T-helper 17 cell (primary cell): ENCODE measurements around the gene PAPPA2. TPM values are rescaled to one million over a fixed set of nuclear protein-coding genes. Genes with fewer than 3 reads are reported as not detected.
"Not testable (repeated sequence)": the region's sequence is repeated elsewhere in the genome, so short reads cannot be mapped to it uniquely, and the experiment has no call there.

Source experiments
- ATAC-seq: fragments of 150-1000 bp; cut with Tn5 transposase; 2 replicates; pipeline ENCODE4 v1.10.0; 2021; ENCODE audit warnings: mild to moderate bottlenecking, moderate library complexity
- DNase-seq, 3 donors: peaks; one replicate each; pipeline versions ENCODE4 v3.0.0 to v3.0.0-alpha.2; 2020 to 2021
- H3K9me3 ChIP-seq: one replicate; pipeline ENCODE4 v1.7.0; 2013; ENCODE audit warnings: low read length, mild to moderate bottlenecking; ENCODE audit not compliant: control insufficient read depth, poor library complexity, severe bottlenecking
- H3K27ac Mint-ChIP-seq: one replicate; pipeline ENCODE4 v1.8.0; 2022; ENCODE audit warnings: mild to moderate bottlenecking, moderate library complexity, mixed read lengths
- H3K27me3 Mint-ChIP-seq: one replicate; pipeline ENCODE4 v1.8.0; 2022; ENCODE audit warnings: mixed read lengths
- H3K36me3 Mint-ChIP-seq: one replicate; pipeline ENCODE4 v1.8.0; 2022; ENCODE audit warnings: low read depth, mixed read lengths
- H3K4me1 Mint-ChIP-seq: one replicate; pipeline ENCODE4 v1.8.0; 2022; ENCODE audit warnings: mild to moderate bottlenecking, mixed read lengths
- H3K4me3 Mint-ChIP-seq: one replicate; pipeline ENCODE4 v1.8.0; 2022; ENCODE audit warnings: mild to moderate bottlenecking, moderate library complexity, mixed read lengths
- total RNA-seq, 4 donors: library from RNA in 2 of 4; stranded (reverse) in 2 of 4; gene quantifications; one replicate each; pipeline ENCODE4 v1.2.3 and lab custom pipeline; 2022 to 2026

Gene PAPPA2
- total RNA-seq, 2 donors from 2014 or later = 0.17 to 0.73 TPM

DNA sequence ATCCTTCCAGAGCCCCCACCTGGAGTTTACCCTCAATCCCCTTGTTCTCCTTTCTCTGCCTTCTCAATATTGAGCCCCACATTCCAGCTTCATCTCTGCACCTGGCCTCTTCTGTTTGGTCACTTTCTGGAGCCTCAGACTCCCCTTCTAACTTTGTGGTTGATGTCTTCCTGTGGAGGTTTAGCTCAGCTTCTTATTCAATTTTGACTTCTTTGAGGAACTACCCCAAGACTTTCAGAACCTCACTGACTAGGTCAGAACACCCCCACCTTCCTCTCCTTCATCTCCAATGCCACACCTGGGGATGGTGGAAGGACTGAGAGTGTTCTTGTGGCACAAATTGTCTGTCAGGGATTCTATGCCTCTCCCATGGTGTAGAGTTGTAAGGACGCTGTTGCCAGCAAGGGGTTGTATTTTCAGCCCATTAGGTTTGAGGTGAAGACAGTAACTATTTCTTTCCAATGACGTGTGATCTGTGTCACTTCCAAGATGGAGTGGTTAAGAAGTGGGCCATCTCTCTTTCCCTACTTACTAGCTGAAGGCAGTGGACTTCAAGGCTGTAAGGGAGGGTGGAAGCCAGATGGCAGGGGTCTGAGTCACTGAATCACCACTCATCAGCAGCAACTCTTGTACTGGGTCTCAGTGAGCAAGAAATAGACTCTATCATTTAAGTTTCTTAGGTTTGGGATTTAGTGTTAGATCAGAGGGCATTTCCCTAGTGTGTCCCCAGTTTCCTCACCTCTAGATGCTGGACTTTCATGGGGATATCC, 80.6 kb downstream of the PAPPA2 start:
- H3K9me3 ChIP-seq = peaks cover 3% of the 10 kb centered on the region
- Mint-ChIP-seq H3K27ac (no peak overlapping the region), H3K27me3 (no peaks in the 10 kb centered on the region), H3K4me1 (no peaks in the 10 kb centered on the region), H3K4me3 (no peak overlapping the region), H3K36me3 (no peaks in the 10 kb centered on the region)
- no peak for DNase-seq
- no peak for ATAC-seq

- Mint-ChIP-seq H3K4me3 (no peak overlapping the region), H3K4me1 (no peaks in the 10 kb centered on the region), H3K36me3 (no peaks in the 10 kb centered on the region), H3K27me3 (no peaks in the 10 kb centered on the region), H3K27ac (no peak overlapping the region)
- peaks cover 3% of the 10 kb centered on the region for H3K9me3 ChIP-seq
- DNase-seq (no peak), ATAC-seq (no peak)
These were observed 82.2 kb downstream of the PAPPA2 start for GRCh38 chr1:176545034-176545639.

DNA sequence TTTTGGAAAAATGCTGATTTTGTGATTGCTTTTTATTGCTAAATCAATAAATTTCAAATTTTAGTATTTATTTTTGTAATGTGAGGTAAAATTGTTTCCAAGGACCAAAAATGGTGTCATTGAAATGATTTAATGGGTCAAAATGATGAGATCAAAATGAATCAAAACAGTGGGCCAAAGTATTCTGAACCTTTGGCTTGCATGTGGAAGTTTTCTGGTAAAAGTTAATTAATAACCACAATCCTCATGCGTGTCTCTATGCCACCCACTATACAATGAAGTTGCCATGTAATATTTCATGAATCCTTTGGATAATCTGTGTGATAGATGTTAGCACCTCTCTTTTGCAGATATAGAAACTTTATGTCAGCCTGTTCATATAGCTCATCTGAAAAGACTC, 83.8 kb downstream of the PAPPA2 start:
- Mint-ChIP-seq H3K36me3 (no peaks in the 10 kb centered on the region), H3K27ac (no peak overlapping the region), H3K4me3 (no peak overlapping the region), H3K4me1 (no peaks in the 10 kb centered on the region), H3K27me3 (peaks cover 7% of the 10 kb centered on the region)
- peaks cover 3% of the 10 kb centered on the region for H3K9me3 ChIP-seq
- ATAC-seq = no peak
- DNase-seq = no peak

DNA sequence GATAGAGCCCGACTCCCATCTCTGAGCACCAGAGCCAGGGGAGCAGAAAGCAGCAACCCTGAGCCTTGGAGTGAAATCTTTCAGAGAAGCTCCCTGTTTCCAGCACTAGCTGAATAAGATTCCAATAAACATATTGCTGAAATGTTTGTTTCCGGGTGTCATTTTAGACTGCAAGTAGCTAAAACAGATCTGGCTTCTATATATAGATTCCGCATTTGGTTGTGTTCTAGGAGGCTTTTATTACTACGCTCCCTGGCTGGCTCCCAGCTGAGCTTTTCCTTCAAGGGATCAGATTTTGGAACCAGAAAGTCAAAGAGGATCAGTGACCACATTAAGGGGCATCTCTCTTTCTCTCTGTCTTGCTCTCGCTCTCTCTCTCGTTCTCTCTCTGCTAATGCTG, 88.2 kb downstream of the PAPPA2 start:
- Mint-ChIP-seq H3K4me3 (no peak overlapping the region), H3K36me3 (no peaks in the 10 kb centered on the region), H3K27ac (no peak overlapping the region), H3K4me1 (no peaks in the 10 kb centered on the region), H3K27me3 (peaks cover 29% of the 10 kb centered on the region)
- H3K9me3 ChIP-seq = no peaks in the 10 kb centered on the region
- DNase-seq (no peak), ATAC-seq (no peak)

DNA sequence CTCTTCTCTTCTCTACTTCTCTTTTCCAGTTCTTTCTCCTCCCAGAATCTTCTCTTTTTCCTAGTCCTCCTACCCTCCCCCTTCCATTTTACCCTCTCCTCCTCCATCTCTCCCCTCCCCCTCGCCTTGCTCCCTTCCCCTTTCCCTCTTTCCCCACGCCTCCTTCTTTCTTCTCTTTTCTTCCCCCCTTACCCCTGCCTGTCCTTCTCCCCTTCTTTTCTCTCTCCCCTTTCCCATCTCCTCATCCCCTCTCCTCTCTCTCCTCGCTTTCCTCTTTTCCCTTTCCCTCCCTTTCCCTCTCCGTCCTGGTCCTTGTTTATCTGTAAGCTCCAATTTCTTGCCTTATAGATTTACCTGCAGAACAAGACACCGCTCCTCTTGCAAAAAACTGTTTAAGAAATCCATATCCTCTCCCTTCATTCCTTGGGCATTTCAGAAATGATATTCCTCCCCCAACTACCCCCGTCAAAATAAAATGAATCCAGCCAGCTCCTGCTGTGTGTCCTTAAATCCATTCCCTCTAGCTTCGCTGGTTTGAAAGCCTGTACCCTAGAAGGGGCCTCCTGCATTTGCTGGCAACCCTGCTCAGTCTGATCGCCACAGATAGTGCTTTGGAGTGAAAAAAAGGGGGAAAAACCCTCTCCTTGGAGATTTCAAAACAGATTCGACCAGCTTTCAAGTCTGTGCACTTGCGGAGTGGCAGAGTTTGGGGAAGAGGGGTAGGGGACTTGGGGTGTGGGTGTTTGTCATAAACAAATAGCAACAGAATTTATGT, 89.4 kb downstream of the PAPPA2 start:
- Mint-ChIP-seq H3K4me3 (no peak overlapping the region), H3K4me1 (no peaks in the 10 kb centered on the region), H3K36me3 (no peaks in the 10 kb centered on the region), H3K27me3 (peaks cover 29% of the 10 kb centered on the region), H3K27ac (no peak overlapping the region)
- no peaks in the 10 kb centered on the region for H3K9me3 ChIP-seq
- DNase-seq (no peak), ATAC-seq (no peak)

DNA sequence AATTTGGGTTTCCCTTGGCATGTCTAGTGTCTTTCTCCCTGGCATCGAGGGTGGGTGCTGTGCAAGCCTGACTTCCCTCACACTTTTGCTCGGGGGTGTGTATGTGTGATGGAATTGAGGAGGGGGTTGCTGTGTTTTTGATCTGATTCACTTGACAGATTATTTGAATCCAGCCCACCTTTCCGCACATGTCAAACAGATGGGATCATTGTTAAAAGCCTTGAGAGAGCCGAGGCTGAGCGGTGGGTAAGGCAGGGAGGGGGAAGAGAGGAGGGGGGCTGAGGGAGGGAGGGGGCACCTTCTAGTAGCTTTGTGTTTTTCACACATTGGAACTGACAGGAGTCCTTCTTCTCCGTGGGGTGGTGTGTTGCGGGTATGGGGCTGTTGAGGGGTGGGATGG, 90.0 kb downstream of the PAPPA2 start:
- Mint-ChIP-seq H3K27me3 (peaks cover 29% of the 10 kb centered on the region), H3K4me3 (no peak overlapping the region), H3K27ac (no peak overlapping the region), H3K36me3 (no peaks in the 10 kb centered on the region), H3K4me1 (no peaks in the 10 kb centered on the region)
- no peaks in the 10 kb centered on the region for H3K9me3 ChIP-seq
- ATAC-seq (no peak), DNase-seq (no peak)

DNA sequence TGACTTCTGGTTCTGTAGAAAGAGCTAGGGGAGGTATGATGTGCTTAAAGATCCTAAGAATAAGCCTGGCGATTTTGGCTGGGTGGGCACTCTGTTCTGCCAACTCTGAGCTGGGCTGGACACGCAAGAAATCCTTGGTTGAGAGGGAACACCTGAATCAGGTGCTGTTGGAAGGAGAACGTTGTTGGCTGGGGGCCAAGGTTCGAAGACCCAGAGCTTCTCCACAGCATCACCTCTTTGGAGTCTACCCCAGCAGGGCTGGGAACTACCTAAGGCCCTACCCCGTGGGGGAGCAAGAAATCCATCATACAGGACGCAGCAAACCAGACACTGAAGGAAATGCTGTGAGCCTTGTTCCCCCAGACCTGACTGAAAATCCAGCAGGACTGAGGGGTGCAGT, 93.3 kb downstream of the PAPPA2 start:
- no peaks in the 10 kb centered on the region for H3K9me3 ChIP-seq
- Mint-ChIP-seq H3K27me3 (peaks cover 28% of the 10 kb centered on the region), H3K27ac (no peak overlapping the region), H3K4me1 (no peaks in the 10 kb centered on the region), H3K36me3 (no peaks in the 10 kb centered on the region), H3K4me3 (no peak overlapping the region)
- no peak for DNase-seq
- ATAC-seq = no peak

DNA sequence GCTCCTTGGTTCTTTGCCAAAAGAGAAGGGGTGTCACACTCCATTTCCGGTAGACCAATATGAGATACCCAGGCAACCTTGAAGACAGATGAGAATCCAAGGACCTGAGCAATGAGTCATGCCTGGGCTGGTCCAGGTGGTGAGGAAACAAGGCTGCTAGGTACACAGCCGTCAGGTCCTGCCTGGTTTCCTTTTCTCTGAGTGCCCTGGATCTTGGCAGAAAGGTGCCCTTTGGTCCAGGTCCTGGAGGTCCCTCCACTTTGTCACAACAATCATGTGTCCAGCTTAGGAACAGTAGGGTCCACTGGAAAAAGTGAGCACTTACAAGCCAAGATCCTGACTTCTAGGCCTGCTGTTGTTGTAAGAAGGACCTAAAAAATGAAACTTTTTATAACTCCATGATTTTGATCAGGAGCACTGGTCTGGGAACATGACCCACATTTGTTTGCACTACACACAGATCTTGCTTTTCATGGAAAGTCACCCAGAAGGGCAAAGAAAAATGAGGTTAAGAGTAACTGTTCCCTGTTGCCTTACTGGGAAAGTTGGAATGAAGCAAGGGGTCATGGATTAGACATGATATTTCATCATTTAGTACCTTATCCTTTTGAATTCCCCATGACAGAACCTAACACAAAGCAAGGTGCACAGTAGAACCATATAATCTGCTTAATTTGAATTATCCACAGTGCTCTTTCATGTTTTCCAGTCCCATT, 94.7 kb downstream of the PAPPA2 start:
- Mint-ChIP-seq H3K4me3 (no peak overlapping the region), H3K27me3 (peaks cover 15% of the 10 kb centered on the region), H3K27ac (no peak overlapping the region), H3K4me1 (no peaks in the 10 kb centered on the region), H3K36me3 (no peaks in the 10 kb centered on the region)
- H3K9me3 ChIP-seq = no peaks in the 10 kb centered on the region
- no peak for DNase-seq
- no peak for ATAC-seq

DNA sequence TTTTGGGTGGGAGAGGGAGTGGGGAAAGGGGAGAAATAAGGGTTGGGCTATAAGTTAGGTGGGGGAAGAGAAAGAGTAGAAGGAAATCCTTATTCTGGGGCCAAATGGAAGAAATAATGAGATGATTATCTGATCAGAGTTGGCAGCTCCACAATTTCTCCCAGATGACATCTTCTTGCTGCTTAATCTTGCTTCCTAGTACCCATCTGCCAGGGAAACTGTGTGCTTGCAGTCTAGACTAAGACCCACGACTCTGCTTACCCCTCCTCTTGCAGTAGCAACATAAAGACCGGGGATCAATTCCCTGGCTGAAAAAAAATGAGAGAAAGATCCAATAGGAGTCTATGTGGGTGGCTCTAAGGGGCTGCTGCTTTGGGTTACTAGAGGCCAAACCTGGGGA, 95.6 kb downstream of the PAPPA2 start:
- ATAC-seq = no peak
- H3K27ac Mint-ChIP-seq = no peak overlapping the region
- H3K4me3 Mint-ChIP-seq = no peak overlapping the region
- peaks cover 7% of the 10 kb centered on the region for H3K27me3 Mint-ChIP-seq
- H3K36me3 Mint-ChIP-seq = no peaks in the 10 kb centered on the region
- H3K4me1 Mint-ChIP-seq = no peaks in the 10 kb centered on the region
- no peak for DNase-seq
- no peaks in the 10 kb centered on the region for H3K9me3 ChIP-seq

- no peaks in the 10 kb centered on the region for H3K9me3 ChIP-seq
- Mint-ChIP-seq H3K36me3 (no peaks in the 10 kb centered on the region), H3K4me3 (no peak overlapping the region), H3K27me3 (no peaks in the 10 kb centered on the region), H3K4me1 (no peaks in the 10 kb centered on the region), H3K27ac (no peak overlapping the region)
- ATAC-seq (no peak), DNase-seq (no peak)
These were observed 96.5 kb downstream of the PAPPA2 start for GRCh38 chr1:176559474-176559873.

GRCh38 chr1:176559878-176560277, 96.9 kb downstream of the PAPPA2 start:
- no peak overlapping the region for H3K27ac Mint-ChIP-seq
- no peaks in the 10 kb centered on the region for H3K4me1 Mint-ChIP-seq
- DNase-seq (no peak), ATAC-seq (no peak)
- no peak overlapping the region for H3K4me3 Mint-ChIP-seq
- no peaks in the 10 kb centered on the region for H3K9me3 ChIP-seq
- H3K36me3 Mint-ChIP-seq = no peaks in the 10 kb centered on the region
- no peaks in the 10 kb centered on the region for H3K27me3 Mint-ChIP-seq

DNA sequence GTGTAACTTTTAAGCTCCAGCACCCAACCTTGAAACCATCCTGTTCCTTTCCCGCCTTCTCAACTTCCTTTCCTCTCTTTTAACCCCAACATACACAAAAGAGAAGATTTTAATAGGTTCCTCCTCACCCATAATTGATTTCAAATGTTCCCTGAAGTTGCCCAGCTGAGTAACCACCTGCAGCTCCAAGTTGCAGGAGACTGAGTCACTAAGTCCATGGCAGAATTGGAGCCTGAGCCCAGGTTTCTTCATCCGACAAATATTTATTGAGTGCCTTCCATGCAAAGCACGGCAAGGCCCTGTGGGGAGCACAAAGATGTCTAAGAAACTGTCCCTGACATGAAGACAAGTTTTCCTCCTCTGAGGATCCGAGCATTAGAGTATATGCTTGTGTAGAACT, 97.7 kb downstream of the PAPPA2 start:
- Mint-ChIP-seq H3K27ac (no peak overlapping the region), H3K4me1 (no peaks in the 10 kb centered on the region), H3K4me3 (no peak overlapping the region), H3K36me3 (no peaks in the 10 kb centered on the region), H3K27me3 (no peaks in the 10 kb centered on the region)
- no peaks in the 10 kb centered on the region for H3K9me3 ChIP-seq
- DNase-seq = no peak
- ATAC-seq = no peak

GRCh38 chr1:176561761-176562160, 98.8 kb downstream of the PAPPA2 start:
- not testable (repeated sequence) for H3K9me3 ChIP-seq, H3K36me3 Mint-ChIP-seq, ATAC-seq, H3K27ac Mint-ChIP-seq, DNase-seq, H3K4me3 Mint-ChIP-seq, H3K4me1 Mint-ChIP-seq, H3K27me3 Mint-ChIP-seq
